GM18505 (cell line): ENCODE results near the gene FCGR2B.

Source experiments
- ATAC-seq: cut with Tn5 transposase; IDR thresholded peaks from one replicate; pipeline ENCODE4 v1.9.1; 2021; ENCODE audit not compliant: unreplicated experiment
- POLR2A ChIP-seq: IDR thresholded peaks from 4 replicates; pipeline ENCODE4 v1.6.1; 2011; ENCODE audit warnings: borderline replicate concordance; ENCODE audit not compliant: insufficient read depth, insufficient read length; ENCODE audit errors: extremely low read depth

Gene FCGR2B

DNA sequence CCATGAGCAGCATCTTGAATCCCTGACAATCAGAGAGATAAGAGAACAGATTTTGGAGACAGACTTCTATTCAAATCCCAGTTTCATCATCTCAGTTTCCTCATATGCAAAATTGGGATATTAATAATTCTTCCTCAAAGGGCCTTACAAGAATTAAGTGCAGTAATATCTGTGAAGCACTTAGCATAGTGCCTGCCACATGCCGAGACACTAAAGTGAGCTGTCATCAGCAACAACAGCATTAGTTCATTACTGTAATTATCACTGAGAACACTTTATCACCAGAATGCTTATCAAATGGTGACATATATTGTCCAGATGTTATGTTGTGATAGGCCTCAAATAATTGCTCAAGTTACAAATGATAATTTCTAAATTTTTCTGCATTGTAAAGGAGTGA, 57.5 kb downstream of the FCGR2B start:
- no peak for TF ChIP-seq POLR2A
- no peak for ATAC-seq

DNA sequence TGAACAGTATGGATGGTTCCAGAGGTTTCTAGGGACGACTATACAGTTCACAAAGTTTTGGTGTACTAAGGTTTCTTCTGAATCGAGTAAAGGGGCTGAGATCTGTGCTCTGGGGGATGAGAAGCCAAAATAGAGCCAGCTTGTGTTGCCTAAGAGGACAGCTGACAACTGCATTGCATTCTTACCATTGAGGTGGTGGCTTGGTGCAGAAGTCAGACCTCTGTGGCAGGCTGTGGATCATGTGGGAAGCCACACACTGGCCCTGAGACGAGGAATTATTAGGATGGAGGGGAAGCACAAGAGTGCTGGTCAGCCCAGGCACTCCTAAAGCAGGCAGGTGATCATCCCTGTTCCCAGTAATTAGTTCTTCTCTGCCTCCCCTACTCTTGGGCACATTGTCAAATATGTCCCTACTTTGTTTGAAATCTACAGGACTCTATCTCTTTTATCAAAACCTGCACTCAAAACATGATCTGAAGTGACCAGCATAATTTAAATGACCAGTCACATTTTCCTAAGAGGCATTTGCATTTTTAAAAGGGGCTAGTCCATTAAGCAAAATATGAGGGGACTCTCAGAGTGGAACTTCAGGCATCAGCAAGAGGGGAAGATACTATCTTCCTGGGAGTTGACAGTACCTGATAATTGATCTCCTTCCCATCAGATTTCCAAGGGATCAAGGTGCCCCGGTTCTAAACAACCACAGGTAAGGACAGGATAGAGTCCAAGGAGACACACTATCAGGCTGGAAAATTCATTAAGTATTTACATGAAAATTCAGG, 58.2 kb downstream of the FCGR2B start, which contains the start of gene FCRLB:
FCRLB (plus strand) TSS at position 589 of the 782 bp plus-strand sequence. CDS start 1,129 bp downstream, outside the sequence.
- ATAC-seq = no peak
- no peak for TF ChIP-seq POLR2A

GRCh38 chr1:161721738-161722343, 58.9 kb downstream of the FCGR2B start:
- no peak for TF ChIP-seq POLR2A
- no peak for ATAC-seq

GRCh38 chr1:161722406-161722805, 59.5 kb downstream of the FCGR2B start:
- ATAC-seq = no peak
- no peak for TF ChIP-seq POLR2A

GRCh38 chr1:161723459-161724141, 60.7 kb downstream of the FCGR2B start:
- ATAC-seq = no peak
- TF ChIP-seq POLR2A = no peak

DNA sequence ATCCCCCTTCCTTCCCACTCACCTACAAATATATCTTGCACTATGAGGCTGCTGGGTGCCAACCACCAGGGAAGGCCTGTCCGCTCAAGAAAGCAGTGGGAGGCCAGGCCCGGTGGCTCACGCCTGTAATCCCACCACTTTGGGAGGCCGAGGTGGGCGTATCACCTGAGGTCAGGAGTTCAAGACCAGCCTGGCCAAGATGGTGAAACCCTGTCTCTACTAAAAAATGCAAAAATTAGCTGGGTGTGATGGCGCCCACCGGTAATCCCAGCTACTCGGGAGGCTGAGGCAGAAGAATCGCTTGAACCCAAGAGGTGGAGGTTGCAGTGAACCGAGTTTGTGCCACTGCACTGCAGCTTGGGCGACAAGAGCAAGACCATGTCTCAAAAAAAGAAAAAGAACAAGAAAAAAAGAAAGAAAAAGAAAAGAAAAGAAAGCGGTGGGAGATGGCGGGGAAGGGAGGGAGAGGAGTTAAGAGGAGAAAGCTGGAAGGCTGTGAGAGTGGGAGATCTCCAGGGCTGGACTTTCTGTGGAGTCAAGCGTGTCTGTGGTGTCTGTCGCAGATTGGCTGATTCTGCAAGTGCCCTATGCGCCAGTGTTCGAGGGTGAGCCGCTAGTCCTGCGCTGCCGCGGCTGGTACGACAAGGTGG, 62.4 kb downstream of the FCGR2B start:
- peak; percentile 1 for ATAC-seq

GRCh38 chr1:161725908-161726472, 63.0 kb downstream of the FCGR2B start:
- ATAC-seq = peak; percentile 20

DNA sequence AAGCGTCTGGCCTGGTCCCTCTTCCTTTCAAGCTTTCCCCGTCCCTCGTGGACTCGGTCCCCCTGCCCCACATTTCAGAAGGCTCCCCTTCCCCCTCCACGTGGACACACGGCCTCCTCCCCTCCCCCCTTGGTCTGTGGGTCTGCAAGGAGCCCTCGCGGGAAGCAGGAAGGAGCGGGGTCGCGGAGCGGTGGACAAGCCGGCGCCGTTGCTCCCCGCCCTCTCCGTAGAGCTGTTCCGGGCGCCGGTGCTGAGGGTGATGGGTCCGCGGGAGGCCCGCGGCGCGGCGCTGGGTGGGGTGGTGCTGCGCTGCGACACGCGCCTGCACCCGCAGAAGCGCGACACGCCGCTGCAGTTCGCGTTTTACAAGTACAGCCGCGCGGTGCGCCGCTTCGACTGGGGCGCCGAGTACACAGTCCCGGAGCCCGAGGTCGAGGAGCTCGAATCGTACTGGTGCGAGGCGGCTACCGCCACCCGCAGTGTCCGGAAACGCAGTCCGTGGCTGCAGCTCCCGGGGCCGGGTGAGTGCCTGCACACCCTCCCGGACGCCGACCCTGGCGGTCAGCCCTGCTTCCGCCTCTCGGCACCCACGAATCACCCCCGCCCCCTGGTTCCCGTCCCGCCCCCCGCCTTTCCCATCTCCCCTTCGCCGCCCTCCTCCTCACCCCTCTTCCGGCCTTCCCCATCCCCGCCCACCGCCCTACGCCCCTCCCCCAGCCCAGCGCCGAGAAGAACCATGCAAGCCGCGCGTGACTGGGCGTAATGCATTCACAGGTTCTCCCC, 63.7 kb downstream of the FCGR2B start:
- peak; percentile 50 for ATAC-seq
- peak; percentile 95 for TF ChIP-seq POLR2A

More at GRCh38 chr1:161725908-161726472, 63.0 kb downstream of the FCGR2B start:
- no peak for TF ChIP-seq POLR2A

DNA sequence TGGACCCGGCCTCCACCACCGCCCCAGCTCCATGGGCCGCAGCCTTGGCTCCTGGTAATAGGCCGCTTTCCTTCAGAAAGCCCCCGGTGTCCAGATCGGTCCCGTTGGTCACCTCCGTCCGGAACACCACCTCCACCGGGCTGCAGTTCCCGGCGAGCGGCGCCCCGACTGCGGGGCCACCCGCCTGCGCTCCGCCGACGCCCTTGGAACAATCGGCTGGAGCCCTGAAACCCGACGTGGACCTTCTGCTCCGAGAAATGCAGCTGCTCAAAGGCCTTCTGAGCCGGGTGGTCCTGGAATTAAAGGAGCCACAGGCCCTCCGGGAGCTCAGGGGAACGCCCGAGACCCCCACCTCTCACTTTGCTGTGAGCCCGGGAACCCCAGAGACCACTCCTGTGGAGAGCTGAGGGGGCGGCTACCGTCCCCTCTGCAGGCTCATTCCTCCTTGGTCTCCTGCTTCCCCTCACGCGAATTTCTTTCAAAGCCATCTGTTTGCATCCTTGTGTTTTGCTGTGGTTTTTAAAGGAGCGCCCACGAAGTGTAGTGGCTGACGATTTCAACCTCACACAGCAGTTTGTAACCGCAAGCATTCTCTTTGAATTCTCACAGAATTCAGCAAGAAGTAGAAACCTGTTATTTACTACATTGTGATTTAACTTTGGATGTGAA, 64.4 kb downstream of the FCGR2B start:
- peak; percentile 20 for ATAC-seq
- TF ChIP-seq POLR2A = no peak
